GM23338 (cell line): Measurements from ENCODE around the gene CHPF. TPM values are rescaled to one million over a fixed set of nuclear protein-coding genes. Genes with fewer than 3 reads are reported as not detected.

ENCODE experiments used
- ATAC-seq: fragments of 200-7000 bp; cut with Tn5 transposase; 3 replicates; pipeline ENCODE4 v1.9.1; 2020
- DNase-seq: peaks from one replicate; pipeline ENCODE4 v3.0.0-alpha.2; 2015; ENCODE audit warnings: low spot score
- H2AFZ ChIP-seq: fragments of 200-600 bp; sonication (generic); 2 replicates; pipeline ENCODE4 v1.8.0; 2016; ENCODE audit warnings: antibody characterized with exemption, mild to moderate bottlenecking, moderate library complexity
- H3F3A ChIP-seq: fragments of 200-600 bp; sonication (generic); replicated peaks from 2 replicates; pipeline ENCODE4 v1.8.0; 2017; ENCODE audit warnings: antibody characterized with exemption, mixed run types, low read depth
- H3K27ac ChIP-seq: fragments of 200-600 bp; sonication (generic); 2 replicates; pipeline ENCODE4 v1.6.1; 2016; ENCODE audit warnings: low read depth
- H3K27me3 ChIP-seq: fragments of 200-600 bp; sonication (generic); 2 replicates; pipeline ENCODE4 v1.8.0; 2016; ENCODE audit warnings: mild to moderate bottlenecking, mixed run types, moderate library complexity; ENCODE audit not compliant: insufficient read depth
- H3K36me3 ChIP-seq: fragments of 200-600 bp; sonication (generic); 2 replicates; pipeline ENCODE4 v1.8.0; 2016; ENCODE audit warnings: mild to moderate bottlenecking; ENCODE audit not compliant: insufficient read depth
- H3K4me1 ChIP-seq: fragments of 200-600 bp; sonication (generic); 2 replicates; pipeline ENCODE4 v1.8.0; 2016; ENCODE audit warnings: mild to moderate bottlenecking, moderate library complexity; ENCODE audit not compliant: insufficient read depth
- H3K4me2 ChIP-seq: fragments of 200-600 bp; sonication (generic); 2 replicates; pipeline ENCODE4 v1.7.1; 2017; ENCODE audit warnings: mixed run types
- H3K4me3 ChIP-seq: fragments of 200-600 bp; sonication (generic); 2 replicates; pipeline ENCODE4 v1.6.1; 2016; ENCODE audit warnings: mixed run types
- H3K79me2 ChIP-seq: fragments of 200-600 bp; sonication (generic); replicated peaks from 2 replicates; pipeline ENCODE4 v1.8.0; 2017; ENCODE audit warnings: mild to moderate bottlenecking; ENCODE audit not compliant: insufficient read depth
- H3K9me2 ChIP-seq: fragments of 200-600 bp; sonication (generic); 2 replicates; pipeline ENCODE4 v1.8.0; 2017; ENCODE audit not compliant: insufficient read depth
- H4K20me1 ChIP-seq: fragments of 200-600 bp; sonication (generic); replicated peaks from 2 replicates; pipeline ENCODE4 v1.8.0; 2017; ENCODE audit warnings: mild to moderate bottlenecking; ENCODE audit not compliant: insufficient read depth
- H3K27ac Mint-ChIP-seq: 2 replicates; pipeline ENCODE4 v1.8.0; 2020; ENCODE audit warnings: inconsistent platforms, mild to moderate bottlenecking, moderate library complexity, mixed read lengths
- H3K27me3 Mint-ChIP-seq: 3 replicates; pipeline ENCODE4 v1.8.0; 2022; ENCODE audit warnings: low read depth, mild to moderate bottlenecking, moderate library complexity, mixed read lengths, inconsistent platforms; ENCODE audit not compliant: insufficient read depth, poor library complexity
- H3K36me3 Mint-ChIP-seq: 3 replicates; pipeline ENCODE4 v1.8.0; 2021; ENCODE audit warnings: low read depth, mild to moderate bottlenecking, inconsistent platforms, moderate library complexity, mixed read lengths
- H3K4me1 Mint-ChIP-seq: 3 replicates; pipeline ENCODE4 v1.8.0; 2020; ENCODE audit warnings: mild to moderate bottlenecking, inconsistent platforms, mixed read lengths
- H3K4me3 Mint-ChIP-seq: 3 replicates; pipeline ENCODE4 v1.8.0; 2021; ENCODE audit warnings: moderate library complexity, mild to moderate bottlenecking, inconsistent platforms, mixed read lengths
- H3K9me3 Mint-ChIP-seq: 3 replicates; pipeline ENCODE4 v1.8.0; 2020; ENCODE audit warnings: moderate library complexity, mild to moderate bottlenecking, inconsistent platforms, mixed read lengths
- CREB1 ChIP-seq: fragments of 250-450 bp; sonication (Bioruptor Pico); IDR thresholded peaks from 2 replicates; pipeline ENCODE4 v1.5.0; 2020; ENCODE audit warnings: low read depth, mild to moderate bottlenecking, moderate library complexity
- ETS1 ChIP-seq: IDR thresholded peaks from 2 replicates; pipeline ENCODE4 v1.6.1; 2016; ENCODE audit warnings: antibody characterized with exemption
- EZH2phosphoT487 ChIP-seq: fragments of 200-600 bp; sonication (generic); IDR thresholded peaks from one replicate; pipeline ENCODE4 v1.8.1; 2018; ENCODE audit warnings: antibody characterized with exemption; ENCODE audit not compliant: unreplicated experiment
- JUNB ChIP-seq: IDR thresholded peaks from one replicate; pipeline ENCODE4 v1.6.1; 2016; ENCODE audit warnings: antibody characterized with exemption; ENCODE audit not compliant: unreplicated experiment
- NANOG ChIP-seq: IDR thresholded peaks from 2 replicates; pipeline ENCODE4 v1.6.1; 2016; ENCODE audit warnings: antibody characterized with exemption, borderline replicate concordance
- STAT1 ChIP-seq: IDR thresholded peaks from one replicate; pipeline ENCODE4 v1.6.1; 2016; ENCODE audit warnings: antibody characterized with exemption; ENCODE audit not compliant: unreplicated experiment
- ZNF114 ChIP-seq: fragments of 250-450 bp; sonication (Bioruptor Pico); IDR thresholded peaks from 2 replicates; pipeline ENCODE4 v1.5.0; 2020; ENCODE audit warnings: mild to moderate bottlenecking, moderate library complexity
- ZNF331 ChIP-seq: fragments of 250-450 bp; sonication (Bioruptor Pico); IDR thresholded peaks from 2 replicates; pipeline ENCODE4 v1.5.0; 2020; ENCODE audit warnings: low read depth, mild to moderate bottlenecking, moderate library complexity
- ZNF462 ChIP-seq: fragments of 250-450 bp; sonication (Bioruptor Pico); IDR thresholded peaks from 2 replicates; pipeline ENCODE4 v1.5.0; 2020; ENCODE audit warnings: mild to moderate bottlenecking, moderate library complexity
- polyA plus RNA-seq: library from polyadenylated mRNA; unstranded; fragments of >200 nt; fragmentation: Nextera tagmentation; extraction: Ambion mirVana; gene quantifications from 2 replicates; pipeline ENCODE4 v1.2.1, GENCODE V29; 2016
- total RNA-seq: library from RNA; depleted of rRNA; stranded (reverse); fragments of >200 nt; shearing (Covaris generic); gene quantifications from 2 replicates; pipeline ENCODE4 v1.2.3, GENCODE V29; 2014
- TF ChIP-seq, protein P1 (sequence below): IDR thresholded peaks from one replicate; pipeline ENCODE4 v1.6.1; 2018; ENCODE audit warnings: antibody characterized with exemption; ENCODE audit not compliant: unreplicated experiment

The CHPF gene
- total and polyA plus RNA-seq, 2 experiments from 2014 or later: 36.5 to 252 TPM

DNA sequence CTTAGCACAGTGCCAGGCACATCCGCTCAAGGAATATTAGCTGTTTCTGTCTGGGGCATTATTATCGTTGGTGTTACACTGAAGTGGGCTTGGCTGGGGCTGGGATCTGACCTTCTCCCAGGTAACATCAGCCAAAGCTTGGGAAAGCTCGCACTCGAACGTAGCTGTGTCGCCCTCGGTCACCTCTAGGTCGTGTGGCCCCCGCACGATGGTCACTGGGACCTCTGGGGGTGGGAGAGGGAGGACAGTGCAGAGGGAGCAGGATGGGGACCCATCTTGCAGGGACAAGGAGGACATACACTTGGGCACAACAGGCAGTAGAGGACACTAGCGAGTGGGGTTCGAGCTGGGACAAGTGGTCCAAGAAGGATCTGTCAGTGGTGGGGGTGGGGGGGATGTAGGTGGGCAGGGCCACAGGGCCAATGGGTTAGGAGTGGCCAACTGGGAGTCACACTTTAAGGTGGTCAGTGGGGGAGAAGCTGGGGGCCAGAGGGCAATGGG lies 9.9 kb upstream of the CHPF start (continued):
- TF ChIP-seq ZNF462: no peak

DNA sequence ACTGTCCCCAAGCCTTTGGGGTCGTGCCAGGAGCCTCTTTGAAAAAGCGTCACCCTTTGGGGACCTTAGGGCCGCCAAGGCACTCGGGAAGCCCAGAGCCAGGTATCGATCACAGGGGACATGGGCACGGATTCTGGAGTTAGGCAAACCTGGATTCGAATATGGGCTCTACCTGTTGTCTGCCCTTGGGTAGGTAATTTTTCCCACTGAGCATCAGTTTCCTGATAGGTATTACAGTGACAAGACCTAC lies 9.5 kb upstream of the CHPF start:
- Mint-ChIP-seq H3K27ac (no peak overlapping the region), H3K27me3 (peaks cover 34% of the 10 kb centered on the region), H3K4me1 (peaks cover 13% of the 10 kb centered on the region), H3K9me3 (no peaks in the 10 kb centered on the region; the same call in 2 of the 3 replicates), H3K4me3 (peak overlapping the region; percentile 63), H3K36me3 (peaks cover 15% of the 10 kb centered on the region; the same call in 2 of the 3 replicates)
- Histone ChIP-seq H3K36me3 (no peaks in the 10 kb centered on the region; the same call in 1 of the 2 replicates), H3K4me2 (peak overlapping the region; percentile 99), H4K20me1 (no peaks in the 10 kb centered on the region), H3K79me2 (no peaks in the 10 kb centered on the region), H3K9me2 (no peaks in the 10 kb centered on the region), H3K27ac (no peak overlapping the region), H3K4me3 (peak overlapping the region; percentile 98), H3K4me1 (peaks cover 10% of the 10 kb centered on the region), H3K27me3 (peaks cover 17% of the 10 kb centered on the region), H3F3A (peaks cover 4% of the 10 kb centered on the region; the same call in 1 of the 2 replicates), H2AFZ (no peak overlapping the region; the same call in 1 of the 2 replicates)
- DNase-seq: no peak
- no peak for ATAC-seq
- TF ChIP-seq STAT1: no peak
- TF ChIP-seq EZH2phosphoT487: no peak
- no peak for TF ChIP-seq CREB1 (CRISPR knock-in tag)
- TF ChIP-seq, protein P1, sequence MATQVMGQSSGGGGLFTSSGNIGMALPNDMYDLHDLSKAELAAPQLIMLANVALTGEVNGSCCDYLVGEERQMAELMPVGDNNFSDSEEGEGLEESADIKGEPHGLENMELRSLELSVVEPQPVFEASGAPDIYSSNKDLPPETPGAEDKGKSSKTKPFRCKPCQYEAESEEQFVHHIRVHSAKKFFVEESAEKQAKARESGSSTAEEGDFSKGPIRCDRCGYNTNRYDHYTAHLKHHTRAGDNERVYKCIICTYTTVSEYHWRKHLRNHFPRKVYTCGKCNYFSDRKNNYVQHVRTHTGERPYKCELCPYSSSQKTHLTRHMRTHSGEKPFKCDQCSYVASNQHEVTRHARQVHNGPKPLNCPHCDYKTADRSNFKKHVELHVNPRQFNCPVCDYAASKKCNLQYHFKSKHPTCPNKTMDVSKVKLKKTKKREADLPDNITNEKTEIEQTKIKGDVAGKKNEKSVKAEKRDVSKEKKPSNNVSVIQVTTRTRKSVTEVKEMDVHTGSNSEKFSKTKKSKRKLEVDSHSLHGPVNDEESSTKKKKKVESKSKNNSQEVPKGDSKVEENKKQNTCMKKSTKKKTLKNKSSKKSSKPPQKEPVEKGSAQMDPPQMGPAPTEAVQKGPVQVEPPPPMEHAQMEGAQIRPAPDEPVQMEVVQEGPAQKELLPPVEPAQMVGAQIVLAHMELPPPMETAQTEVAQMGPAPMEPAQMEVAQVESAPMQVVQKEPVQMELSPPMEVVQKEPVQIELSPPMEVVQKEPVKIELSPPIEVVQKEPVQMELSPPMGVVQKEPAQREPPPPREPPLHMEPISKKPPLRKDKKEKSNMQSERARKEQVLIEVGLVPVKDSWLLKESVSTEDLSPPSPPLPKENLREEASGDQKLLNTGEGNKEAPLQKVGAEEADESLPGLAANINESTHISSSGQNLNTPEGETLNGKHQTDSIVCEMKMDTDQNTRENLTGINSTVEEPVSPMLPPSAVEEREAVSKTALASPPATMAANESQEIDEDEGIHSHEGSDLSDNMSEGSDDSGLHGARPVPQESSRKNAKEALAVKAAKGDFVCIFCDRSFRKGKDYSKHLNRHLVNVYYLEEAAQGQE: no peak
- TF ChIP-seq JUNB: no peak
- no peak for TF ChIP-seq NANOG
- TF ChIP-seq ZNF331 (CRISPR knock-in tag): no peak
- no peak for TF ChIP-seq ETS1
- no peak for TF ChIP-seq ZNF114 (CRISPR knock-in tag)
